HCT116 (cell line): ENCODE data around the gene DAAM1. TPM values are rescaled to one million over a fixed set of nuclear protein-coding genes. Genes with fewer than 3 reads are reported as not detected.

Source experiments
- ATAC-seq: fragments of 200-7000 bp; cut with Tn5 transposase; 2 replicates; pipeline ENCODE4 v1.9.1; 2020; ENCODE audit warnings: mild to moderate bottlenecking, moderate library complexity
- BruUV-seq: library from RNA; stranded (reverse); fragments of 400-500 nt; replicated peaks from 2 replicates; lab custom pipeline; 2021; lab: Mats Ljungman, UMichigan
- CTCF ChIA-PET: fragments of 300-600 bp; sonication (Branson Sonifier 250); formaldehyde crosslinking; loops from one replicate; lab custom pipeline; 2021; ENCODE audit warnings: antibody characterized with exemption; lab: Charles Lee
- POLR2A ChIA-PET: fragments of 300-600, 350-600 bp; sonication (Branson Sonifier 250); formaldehyde crosslinking; loops from one replicate; lab custom pipeline; 2021; ENCODE audit warnings: antibody characterized with exemption; lab: Charles Lee
- RAD21 ChIA-PET, 2 experiments: fragments of 300-600 bp; sonication (Branson Sonifier 250); formaldehyde crosslinking; loops; one replicate each; lab custom pipeline; 2023; ENCODE audit warnings: low total read pairs in 2 of 2; ENCODE audit not compliant: uncharacterized antibody in 2 of 2, unreplicated experiment in 2 of 2, low non-redundant PET in 1 of 2; lab: Charles Lee
- DNase-seq: peaks from one replicate; pipeline ENCODE4 v3.0.0-alpha.2; 2010; ENCODE audit warnings: low read depth, low spot score
- H2AFZ ChIP-seq: fragments of 200-600 bp; shearing (Covaris generic), sonication (generic); 2 replicates; pipeline ENCODE4 v1.6.1; 2017; ENCODE audit warnings: low read depth, mixed run types, mixed read lengths, antibody characterized with exemption, low read length; ENCODE audit not compliant: poor library complexity, severe bottlenecking
- H3K27ac ChIP-seq: 2 replicates; pipeline ENCODE4 v1.5.1; 2012; ENCODE audit warnings: low read depth, low read length
- H3K27me3 ChIP-seq: fragments of 200-600 bp; sonication (generic); 2 replicates; pipeline ENCODE4 v1.6.1; 2016; ENCODE audit warnings: mixed run types, low read length, mixed read lengths; ENCODE audit not compliant: insufficient read depth
- H3K36me3 ChIP-seq, 2 experiments: fragments of 200-500 bp in 1 of 2; fragments of 200-600 bp in 1 of 2; sonication (Bioruptor generic) in 1 of 2; sonication (generic) in 1 of 2; 2 replicates each; pipeline versions ENCODE4 v1.5.1 to v1.6.1; 2014 to 2016; ENCODE audit warnings: low read length in 2 of 2, inconsistent platforms in 1 of 2, mixed read lengths in 1 of 2, mixed run types in 1 of 2; ENCODE audit not compliant: insufficient read depth in 2 of 2, control insufficient read depth in 1 of 2
- H3K4me1 ChIP-seq, 2 experiments: fragments of 200-600 bp in 1 of 2; sonication (generic) in 1 of 2; 2 replicates each; pipeline versions ENCODE4 v1.5.1 to v1.6.1; 2012 to 2017; ENCODE audit warnings: low read length in 2 of 2, inconsistent platforms in 1 of 2, mild to moderate bottlenecking in 1 of 2, mixed read lengths in 1 of 2, mixed run types in 1 of 2, moderate library complexity in 1 of 2; ENCODE audit not compliant: insufficient read depth in 2 of 2, control insufficient read depth in 1 of 2
- H3K4me2 ChIP-seq: fragments of 200-600 bp; sonication (generic); 2 replicates; pipeline ENCODE4 v1.6.1; 2017; ENCODE audit warnings: mixed run types, low read length, mixed read lengths
- H3K4me3 ChIP-seq, 2 experiments: fragments of 200-600 bp in 1 of 2; sonication (generic) in 1 of 2; replicated peaks in 1 of 2; 2 replicates each; pipeline ENCODE4 v1.5.1; 2011 to 2016; ENCODE audit warnings: low read length in 2 of 2, control low read depth in 1 of 2, low read depth in 1 of 2, mild to moderate bottlenecking in 1 of 2, mixed read lengths in 1 of 2, mixed run types in 1 of 2
- H3K79me2 ChIP-seq: fragments of 200-600 bp; sonication (generic); 2 replicates; pipeline ENCODE4 v1.6.1; 2017; ENCODE audit warnings: mild to moderate bottlenecking, mixed run types, low read length, moderate library complexity, mixed read lengths; ENCODE audit not compliant: insufficient read depth
- H3K9ac ChIP-seq: fragments of 200-600 bp; sonication (generic); 2 replicates; pipeline ENCODE4 v1.6.1; 2016; ENCODE audit warnings: low read length, mixed read lengths
- H3K9me2 ChIP-seq: fragments of 200-600 bp; sonication (generic), shearing (Covaris generic); 2 replicates; pipeline ENCODE4 v1.6.1; 2017; ENCODE audit warnings: mixed run types, mild to moderate bottlenecking, moderate library complexity; ENCODE audit not compliant: insufficient read depth
- H3K9me3 ChIP-seq, 2 experiments: fragments of 200-500 bp in 1 of 2; fragments of 200-600 bp in 1 of 2; sonication (Bioruptor generic) in 1 of 2; sonication (generic) in 1 of 2; 2 replicates each; pipeline ENCODE4 v1.6.1; 2014 to 2017; ENCODE audit warnings: low read length in 2 of 2, mixed read lengths in 2 of 2, inconsistent platforms in 1 of 2, low read depth in 1 of 2, mild to moderate bottlenecking in 1 of 2, mixed run types in 1 of 2, moderate library complexity in 1 of 2; ENCODE audit not compliant: control insufficient read depth in 1 of 2, insufficient read depth in 1 of 2
- H4K20me1 ChIP-seq: fragments of 200-600 bp; sonication (generic), shearing (Covaris generic); 2 replicates; pipeline ENCODE4 v1.6.1; 2017; ENCODE audit warnings: mixed run types, mild to moderate bottlenecking, moderate library complexity; ENCODE audit not compliant: insufficient read depth
- CBX3 ChIP-seq: IDR thresholded peaks from 2 replicates; pipeline ENCODE4 v1.6.1; 2012; ENCODE audit warnings: low read depth
- EZH2 ChIP-seq: fragments of 200-600 bp; sonication (generic); IDR thresholded peaks from 2 replicates; pipeline ENCODE4 v1.6.1; 2017; ENCODE audit warnings: antibody characterized with exemption, mixed run types
- EZH2phosphoT487 ChIP-seq: fragments of 200-600 bp; IDR thresholded peaks from 2 replicates; pipeline ENCODE4 v1.6.1; 2018; ENCODE audit warnings: antibody characterized with exemption, borderline replicate concordance
- FOSL1 ChIP-seq: IDR thresholded peaks from 2 replicates; pipeline ENCODE4 v1.6.1; 2012; ENCODE audit warnings: low read depth
- JUND ChIP-seq: IDR thresholded peaks from 2 replicates; pipeline ENCODE4 v1.6.1; 2012
- RAD21 ChIP-seq: IDR thresholded peaks from 2 replicates; pipeline ENCODE4 v1.6.1; 2012; ENCODE audit warnings: low read depth, mild to moderate bottlenecking
- SIN3A ChIP-seq: IDR thresholded peaks from 2 replicates; pipeline ENCODE4 v1.6.1; 2012; ENCODE audit warnings: low read depth
- SP1 ChIP-seq: IDR thresholded peaks from 2 replicates; pipeline ENCODE4 v1.6.1; 2012; ENCODE audit warnings: low read depth
- TCF7L2 ChIP-seq: IDR thresholded peaks from 2 replicates; pipeline ENCODE4 v1.7.0; 2011; ENCODE audit warnings: borderline replicate concordance, inconsistent platforms; ENCODE audit not compliant: insufficient read depth, insufficient read length; ENCODE audit errors: extremely low read depth
- YY1 ChIP-seq: IDR thresholded peaks from 2 replicates; pipeline ENCODE4 v1.6.1; 2011; ENCODE audit warnings: low read length, low read depth, moderate library complexity, mild to moderate bottlenecking; ENCODE audit not compliant: insufficient replicate concordance; ENCODE audit errors: extremely low read depth
- ZFX ChIP-seq: fragments of 450-650 bp; IDR thresholded peaks from 2 replicates; pipeline ENCODE4 v1.6.1; 2017
- intact Hi-C: fragments of 100-400 bp; cut with micrococcal nuclease; formaldehyde crosslinking; loops from 2 replicates; pipeline ENCODE4 v1.10.0; 2022
- total RNA-seq: library from RNA; stranded (reverse); gene quantifications from one replicate; pipeline ENCODE4 v1.2.1, GENCODE V29; 2021; ENCODE audit not compliant: unreplicated experiment
- TF ChIP-seq, protein P1 (sequence below): IDR thresholded peaks from 2 replicates; pipeline ENCODE4 v1.6.1; 2012; ENCODE audit warnings: low read depth
- TF ChIP-seq, protein P2 (sequence below): IDR thresholded peaks from 2 replicates; pipeline ENCODE4 v1.6.1; 2012
- TF ChIP-seq, protein P3 (sequence below): IDR thresholded peaks from 2 replicates; pipeline ENCODE4 v1.6.1; 2011; ENCODE audit warnings: mild to moderate bottlenecking, low read length, moderate library complexity; ENCODE audit not compliant: insufficient replicate concordance; ENCODE audit errors: extremely low read depth
- TF ChIP-seq, protein P4 (sequence below), 3 experiments: fragments of 200-600 bp in 1 of 3; sonication (generic) in 1 of 3; IDR thresholded peaks in 2 of 3; conservative IDR thresholded peaks in 1 of 3; 2 replicates each; pipeline ENCODE4 v1.5.1; 2012 to 2017; ENCODE audit warnings: low read depth in 2 of 3, low read length in 2 of 3, antibody characterized with exemption in 1 of 3, borderline replicate concordance in 1 of 3, control low read depth in 1 of 3, mild to moderate bottlenecking in 1 of 3, mixed read lengths in 1 of 3, mixed run types in 1 of 3, moderate library complexity in 1 of 3; ENCODE audit not compliant: insufficient read depth in 1 of 3

DAAM1 gene
- total RNA-seq, 1 experiment from 2014 or later: 10.7 TPM

DNA sequence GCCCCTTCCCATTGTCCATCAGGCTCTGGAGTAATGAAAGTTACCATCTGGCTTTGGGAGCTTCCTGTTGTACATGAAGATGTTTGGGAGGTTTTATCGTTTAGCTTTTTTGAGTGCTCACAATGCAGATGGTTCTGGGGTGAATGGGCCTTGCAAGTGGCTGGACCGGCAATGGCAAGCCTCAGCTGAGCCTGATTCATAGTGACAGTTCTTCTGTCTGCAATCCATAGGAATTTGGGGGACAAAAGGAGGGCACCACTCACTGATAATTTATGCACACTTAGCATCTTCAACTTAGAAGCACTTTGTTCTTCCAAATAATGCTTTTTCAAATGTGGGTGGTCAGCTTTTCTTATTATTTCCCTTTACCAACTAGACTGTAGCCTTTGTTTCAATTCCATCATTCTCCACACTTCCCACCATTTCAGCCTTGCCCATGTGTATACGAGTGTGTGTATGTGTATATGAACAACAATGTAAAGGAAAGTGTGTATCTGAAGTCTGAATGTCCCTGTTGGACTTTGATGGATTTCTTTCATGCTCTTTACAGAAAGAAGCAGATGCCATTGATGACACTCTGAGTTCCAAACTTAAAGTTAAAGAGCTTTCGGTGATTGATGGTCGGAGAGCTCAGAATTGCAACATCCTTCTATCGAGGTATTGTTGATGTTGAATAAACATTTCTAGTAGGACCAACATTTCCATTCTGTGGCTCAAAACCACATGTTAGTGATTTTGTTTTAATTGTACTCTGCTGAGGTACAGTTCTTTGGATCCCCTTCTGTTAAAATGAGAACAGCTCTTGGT lies 151.3 kb downstream of the DAAM1 start (continued):
- TF ChIP-seq, protein P1, sequence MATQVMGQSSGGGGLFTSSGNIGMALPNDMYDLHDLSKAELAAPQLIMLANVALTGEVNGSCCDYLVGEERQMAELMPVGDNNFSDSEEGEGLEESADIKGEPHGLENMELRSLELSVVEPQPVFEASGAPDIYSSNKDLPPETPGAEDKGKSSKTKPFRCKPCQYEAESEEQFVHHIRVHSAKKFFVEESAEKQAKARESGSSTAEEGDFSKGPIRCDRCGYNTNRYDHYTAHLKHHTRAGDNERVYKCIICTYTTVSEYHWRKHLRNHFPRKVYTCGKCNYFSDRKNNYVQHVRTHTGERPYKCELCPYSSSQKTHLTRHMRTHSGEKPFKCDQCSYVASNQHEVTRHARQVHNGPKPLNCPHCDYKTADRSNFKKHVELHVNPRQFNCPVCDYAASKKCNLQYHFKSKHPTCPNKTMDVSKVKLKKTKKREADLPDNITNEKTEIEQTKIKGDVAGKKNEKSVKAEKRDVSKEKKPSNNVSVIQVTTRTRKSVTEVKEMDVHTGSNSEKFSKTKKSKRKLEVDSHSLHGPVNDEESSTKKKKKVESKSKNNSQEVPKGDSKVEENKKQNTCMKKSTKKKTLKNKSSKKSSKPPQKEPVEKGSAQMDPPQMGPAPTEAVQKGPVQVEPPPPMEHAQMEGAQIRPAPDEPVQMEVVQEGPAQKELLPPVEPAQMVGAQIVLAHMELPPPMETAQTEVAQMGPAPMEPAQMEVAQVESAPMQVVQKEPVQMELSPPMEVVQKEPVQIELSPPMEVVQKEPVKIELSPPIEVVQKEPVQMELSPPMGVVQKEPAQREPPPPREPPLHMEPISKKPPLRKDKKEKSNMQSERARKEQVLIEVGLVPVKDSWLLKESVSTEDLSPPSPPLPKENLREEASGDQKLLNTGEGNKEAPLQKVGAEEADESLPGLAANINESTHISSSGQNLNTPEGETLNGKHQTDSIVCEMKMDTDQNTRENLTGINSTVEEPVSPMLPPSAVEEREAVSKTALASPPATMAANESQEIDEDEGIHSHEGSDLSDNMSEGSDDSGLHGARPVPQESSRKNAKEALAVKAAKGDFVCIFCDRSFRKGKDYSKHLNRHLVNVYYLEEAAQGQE: no peak
- TF ChIP-seq FOSL1: no peak

DNA sequence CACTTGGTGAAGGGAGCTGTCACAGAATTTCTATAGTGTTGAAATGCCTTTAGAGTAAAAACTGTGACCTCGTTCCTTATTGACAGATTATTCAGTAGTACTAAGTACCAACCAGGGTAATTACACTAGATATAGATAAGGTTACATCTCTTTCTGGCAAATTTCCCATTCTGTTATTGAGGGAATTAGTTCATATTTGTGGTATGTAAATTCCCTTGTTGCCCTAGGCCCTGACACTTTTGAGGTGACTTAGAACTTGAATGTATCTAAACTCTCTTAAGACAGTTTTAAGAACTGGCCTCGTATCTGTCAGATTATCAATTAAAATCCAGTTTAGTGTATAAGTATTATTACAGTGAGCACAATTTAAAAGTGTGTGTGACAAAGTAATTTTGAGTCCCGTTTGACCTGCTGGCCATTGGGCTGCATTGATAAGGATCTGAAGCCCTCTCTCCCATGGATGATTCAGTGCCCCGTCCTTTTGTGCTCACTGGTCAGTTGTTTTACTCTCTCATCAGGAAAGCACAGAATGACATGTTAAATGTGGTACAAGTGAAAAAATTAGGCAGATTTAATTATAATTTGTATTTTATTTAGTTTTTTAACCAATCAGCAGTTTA lies 153.5 kb downstream of the DAAM1 start:
- ATAC-seq: peak; percentile 66
- no peak overlapping the region for H3K4me3 ChIP-seq

More for the DNA sequence above, 153.5 kb downstream of the DAAM1 start:
- no peaks in the 10 kb centered on the region for H4K20me1 ChIP-seq
- peaks cover 25 to 30% of the 10 kb centered on the region in 2 experiments for H3K4me1 ChIP-seq
- peak overlapping the region; percentile 34; the same call in 1 of the 2 replicates for H3K27ac ChIP-seq
- intact Hi-C loops: no loop called here
- no peak overlapping the region for H3K9ac ChIP-seq
- peak overlapping the region; percentile 52 for H3K4me2 ChIP-seq
- BruUV-seq: no TSS peak
- no peaks in the 10 kb centered on the region for H3K9me2 ChIP-seq
- ChIA-PET POLR2A (no interaction called here), CTCF (no interaction called here), RAD21 (no interaction called here)
- H3K9me3 ChIP-seq: no peaks in the 10 kb centered on the region
- no peaks in the 10 kb centered on the region for H3K36me3 ChIP-seq
- H3K79me2 ChIP-seq: no peaks in the 10 kb centered on the region
- H2AFZ ChIP-seq: peak overlapping the region; percentile 13
- H3K27me3 ChIP-seq: no peaks in the 10 kb centered on the region
- TF ChIP-seq FOSL1 (no peak), EZH2 (no peak), ZFX (no peak), TCF7L2 (no peak), EZH2phosphoT487 (no peak), CBX3 (no peak), SP1 (no peak), JUND (no peak), RAD21 (no peak), YY1 (no peak), SIN3A (no peak)
- TF ChIP-seq, protein P2, sequence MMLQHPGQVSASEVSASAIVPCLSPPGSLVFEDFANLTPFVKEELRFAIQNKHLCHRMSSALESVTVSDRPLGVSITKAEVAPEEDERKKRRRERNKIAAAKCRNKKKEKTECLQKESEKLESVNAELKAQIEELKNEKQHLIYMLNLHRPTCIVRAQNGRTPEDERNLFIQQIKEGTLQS: no peak
- TF ChIP-seq, protein P3, sequence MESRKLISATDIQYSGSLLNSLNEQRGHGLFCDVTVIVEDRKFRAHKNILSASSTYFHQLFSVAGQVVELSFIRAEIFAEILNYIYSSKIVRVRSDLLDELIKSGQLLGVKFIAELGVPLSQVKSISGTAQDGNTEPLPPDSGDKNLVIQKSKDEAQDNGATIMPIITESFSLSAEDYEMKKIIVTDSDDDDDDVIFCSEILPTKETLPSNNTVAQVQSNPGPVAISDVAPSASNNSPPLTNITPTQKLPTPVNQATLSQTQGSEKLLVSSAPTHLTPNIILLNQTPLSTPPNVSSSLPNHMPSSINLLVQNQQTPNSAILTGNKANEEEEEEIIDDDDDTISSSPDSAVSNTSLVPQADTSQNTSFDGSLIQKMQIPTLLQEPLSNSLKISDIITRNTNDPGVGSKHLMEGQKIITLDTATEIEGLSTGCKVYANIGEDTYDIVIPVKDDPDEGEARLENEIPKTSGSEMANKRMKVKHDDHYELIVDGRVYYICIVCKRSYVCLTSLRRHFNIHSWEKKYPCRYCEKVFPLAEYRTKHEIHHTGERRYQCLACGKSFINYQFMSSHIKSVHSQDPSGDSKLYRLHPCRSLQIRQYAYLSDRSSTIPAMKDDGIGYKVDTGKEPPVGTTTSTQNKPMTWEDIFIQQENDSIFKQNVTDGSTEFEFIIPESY: no peak
- TF ChIP-seq, protein P4, sequence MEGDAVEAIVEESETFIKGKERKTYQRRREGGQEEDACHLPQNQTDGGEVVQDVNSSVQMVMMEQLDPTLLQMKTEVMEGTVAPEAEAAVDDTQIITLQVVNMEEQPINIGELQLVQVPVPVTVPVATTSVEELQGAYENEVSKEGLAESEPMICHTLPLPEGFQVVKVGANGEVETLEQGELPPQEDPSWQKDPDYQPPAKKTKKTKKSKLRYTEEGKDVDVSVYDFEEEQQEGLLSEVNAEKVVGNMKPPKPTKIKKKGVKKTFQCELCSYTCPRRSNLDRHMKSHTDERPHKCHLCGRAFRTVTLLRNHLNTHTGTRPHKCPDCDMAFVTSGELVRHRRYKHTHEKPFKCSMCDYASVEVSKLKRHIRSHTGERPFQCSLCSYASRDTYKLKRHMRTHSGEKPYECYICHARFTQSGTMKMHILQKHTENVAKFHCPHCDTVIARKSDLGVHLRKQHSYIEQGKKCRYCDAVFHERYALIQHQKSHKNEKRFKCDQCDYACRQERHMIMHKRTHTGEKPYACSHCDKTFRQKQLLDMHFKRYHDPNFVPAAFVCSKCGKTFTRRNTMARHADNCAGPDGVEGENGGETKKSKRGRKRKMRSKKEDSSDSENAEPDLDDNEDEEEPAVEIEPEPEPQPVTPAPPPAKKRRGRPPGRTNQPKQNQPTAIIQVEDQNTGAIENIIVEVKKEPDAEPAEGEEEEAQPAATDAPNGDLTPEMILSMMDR (IDR thresholded peaks at IDR 0.05 in 2 of 3, conservative IDR thresholded peaks at IDR 0.05 in 1 of 3; ENCODE audit: borderline replicate concordance in 1 of 3, insufficient read depth in 1 of 3, low read depth in 2 of 3, low read length in 2 of 3): no peak
- DNase-seq: no peak
